ENCODE results near the gene TM9SF1.

TM9SF1 gene

DNA sequence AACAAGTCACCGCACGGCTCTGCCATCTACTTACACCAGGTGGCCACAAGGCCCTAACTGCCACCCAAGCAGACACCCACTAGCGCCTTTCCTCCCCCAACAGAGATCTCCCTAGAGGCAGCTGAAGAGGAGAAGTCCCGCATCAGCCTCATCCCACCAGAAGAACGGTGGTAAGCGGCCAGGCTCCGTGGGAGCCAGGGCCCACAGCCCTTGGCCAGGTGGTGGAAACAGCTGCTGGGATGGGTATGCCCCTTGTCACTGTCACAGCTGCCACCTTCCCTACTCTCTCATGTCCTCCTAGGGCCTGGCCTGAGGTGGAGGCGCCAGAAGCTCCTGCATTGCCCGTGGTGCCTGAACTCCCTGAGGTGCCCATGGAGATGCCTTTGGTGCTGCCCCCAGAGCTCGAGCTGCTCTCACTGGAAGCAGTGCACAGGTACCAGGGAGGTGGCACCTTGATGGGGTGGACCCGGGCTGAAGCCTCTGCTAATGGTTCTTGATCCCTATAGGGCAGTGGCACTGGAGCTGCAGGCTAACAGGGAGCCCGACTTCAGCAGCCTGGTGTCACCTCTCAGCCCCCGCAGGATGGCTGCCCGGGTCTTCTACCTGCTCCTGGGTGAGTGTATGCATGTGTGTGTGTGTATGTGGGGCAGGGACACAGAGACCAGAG lies 15.8 kb downstream of the TM9SF1 start:
- DNase-seq (ENCODE audit: low read depth in 2 of 2, low spot score in 1 of 2): no peak

DNA sequence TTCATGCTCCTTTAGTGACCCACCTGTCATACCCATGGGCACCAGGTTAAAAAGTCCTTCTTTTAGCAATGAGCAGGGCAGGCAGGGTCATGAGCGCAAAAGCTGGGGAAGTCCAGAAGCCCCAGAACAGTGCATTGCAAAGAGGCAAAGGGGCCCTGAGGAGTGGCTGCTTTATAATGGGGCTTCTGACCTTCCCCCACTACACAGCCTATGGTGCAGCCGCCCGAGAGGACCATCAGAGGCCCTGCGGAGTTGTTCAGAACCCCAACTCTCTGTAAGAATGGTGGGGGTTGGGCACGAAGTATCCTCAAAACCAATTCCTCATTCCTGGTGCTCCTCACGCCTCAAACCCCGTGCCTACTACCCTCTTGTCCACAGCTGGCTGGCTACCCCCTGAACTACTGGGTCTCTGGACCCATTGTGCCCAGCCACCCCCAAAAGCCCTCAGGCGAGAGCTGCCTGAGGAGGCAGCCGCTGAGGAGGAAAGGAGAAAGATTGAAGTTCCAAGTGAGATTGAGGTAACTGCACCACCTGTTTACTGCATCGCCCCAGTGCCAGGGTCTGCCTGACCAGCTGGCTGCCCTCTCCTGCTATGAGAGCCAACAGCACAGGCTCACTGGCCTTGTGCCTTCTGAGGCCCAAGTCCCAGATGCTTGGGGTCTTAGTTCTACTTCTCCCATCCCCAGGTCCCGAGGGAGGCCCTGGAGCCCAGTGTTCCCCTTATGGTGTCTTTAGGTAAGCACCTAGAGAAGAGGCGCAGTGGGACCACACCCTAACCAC lies 16.7 kb downstream of the TM9SF1 start:
- DNase-seq (ENCODE audit: low read depth in 2 of 2, low spot score in 1 of 2): no peak

DNA sequence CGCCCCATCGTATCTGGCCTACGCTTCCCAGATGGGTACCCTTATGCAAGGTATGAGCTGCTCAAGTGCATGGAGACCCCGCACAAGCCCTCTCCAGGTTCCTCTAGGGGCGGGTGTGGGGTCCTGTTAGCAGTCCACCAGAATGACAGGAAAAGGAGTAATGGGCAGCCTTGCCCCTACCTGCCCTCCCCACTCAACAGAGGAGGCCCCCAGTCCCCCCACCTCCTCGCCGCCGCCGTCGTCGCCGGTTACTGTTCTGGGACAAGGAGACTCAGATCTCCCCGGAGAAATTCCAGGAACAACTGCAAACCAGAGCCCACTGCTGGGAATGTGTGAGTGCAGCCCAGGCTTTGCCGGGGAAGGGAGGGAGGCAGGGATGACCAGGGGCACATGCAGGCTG lies 17.4 kb downstream of the TM9SF1 start:
- DNase-seq (ENCODE audit: low read depth in 2 of 2, low spot score in 1 of 2): no peak

GRCh38 chr14:24177041-24177825 lies 18.0 kb downstream of the TM9SF1 start:
- no peak for DNase-seq (ENCODE audit: low read depth in 2 of 2, low spot score in 1 of 2)

GRCh38 chr14:24176599-24176998 lies 18.6 kb downstream of the TM9SF1 start:
- no peak for DNase-seq (ENCODE audit: low read depth in 2 of 2, low spot score in 1 of 2)

- no peak for DNase-seq (ENCODE audit: low read depth in 2 of 2, low spot score in 1 of 2)
These were observed 22.4 kb downstream of the TM9SF1 start for GRCh38 chr14:24172871-24173281.

DNA sequence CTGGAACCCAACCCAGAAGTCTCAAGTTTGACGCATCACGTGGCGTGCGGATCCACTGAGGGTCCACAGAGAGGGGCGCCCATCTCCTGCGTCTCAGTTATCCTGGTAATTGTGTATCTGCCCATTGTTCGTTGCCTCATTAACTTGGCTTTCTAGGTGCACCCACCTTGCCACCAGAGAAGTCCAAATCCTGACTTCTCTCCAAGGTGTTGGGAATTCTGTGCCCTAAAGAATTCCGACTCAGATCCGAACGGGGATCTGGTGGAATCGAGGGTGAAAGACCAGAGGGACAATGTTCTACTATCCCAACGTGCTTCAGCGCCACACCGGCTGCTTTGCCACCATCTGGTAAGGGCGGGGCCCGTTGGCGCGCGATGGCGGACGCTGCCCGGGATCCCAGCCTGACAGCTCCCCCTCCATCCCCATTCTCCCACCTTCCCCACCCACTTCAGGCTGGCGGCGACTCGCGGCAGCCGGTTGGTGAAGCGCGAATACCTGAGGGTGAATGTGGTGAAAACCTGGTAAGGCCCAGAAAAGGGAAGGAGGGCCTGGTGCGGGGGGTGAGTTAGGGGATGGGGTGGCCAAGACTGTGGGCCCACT lies 22.9 kb downstream of the TM9SF1 start:
- no peak for DNase-seq (ENCODE audit: low read depth in 2 of 2, low spot score in 1 of 2)

GRCh38 chr14:24171422-24172260 lies 23.6 kb downstream of the TM9SF1 start, which contains the start of gene REC8:
Gene REC8 (plus strand): TSS chr14:24172080. CDS start chr14:24172553, 473 bp downstream.
- DNase-seq (ENCODE audit: low read depth in 2 of 2, low spot score in 1 of 2): peak; percentile 42 to 59

GRCh38 chr14:24167469-24168114 lies 27.6 kb downstream of the TM9SF1 start:
- DNase-seq (ENCODE audit: low read depth in 2 of 2, low spot score in 1 of 2): no peak

GRCh38 chr14:24165785-24166184 lies 29.5 kb downstream of the TM9SF1 start:
- DNase-seq (ENCODE audit: low read depth in 2 of 2, low spot score in 1 of 2): no peak

- DNase-seq (ENCODE audit: low read depth in 2 of 2, low spot score in 1 of 2): no peak
These were observed 30.7 kb downstream of the TM9SF1 start for GRCh38 chr14:24164518-24164991.

- DNase-seq (ENCODE audit: low read depth in 2 of 2, low spot score in 1 of 2): no peak
These were observed 33.1 kb downstream of the TM9SF1 start for GRCh38 chr14:24162093-24162492.

DNA sequence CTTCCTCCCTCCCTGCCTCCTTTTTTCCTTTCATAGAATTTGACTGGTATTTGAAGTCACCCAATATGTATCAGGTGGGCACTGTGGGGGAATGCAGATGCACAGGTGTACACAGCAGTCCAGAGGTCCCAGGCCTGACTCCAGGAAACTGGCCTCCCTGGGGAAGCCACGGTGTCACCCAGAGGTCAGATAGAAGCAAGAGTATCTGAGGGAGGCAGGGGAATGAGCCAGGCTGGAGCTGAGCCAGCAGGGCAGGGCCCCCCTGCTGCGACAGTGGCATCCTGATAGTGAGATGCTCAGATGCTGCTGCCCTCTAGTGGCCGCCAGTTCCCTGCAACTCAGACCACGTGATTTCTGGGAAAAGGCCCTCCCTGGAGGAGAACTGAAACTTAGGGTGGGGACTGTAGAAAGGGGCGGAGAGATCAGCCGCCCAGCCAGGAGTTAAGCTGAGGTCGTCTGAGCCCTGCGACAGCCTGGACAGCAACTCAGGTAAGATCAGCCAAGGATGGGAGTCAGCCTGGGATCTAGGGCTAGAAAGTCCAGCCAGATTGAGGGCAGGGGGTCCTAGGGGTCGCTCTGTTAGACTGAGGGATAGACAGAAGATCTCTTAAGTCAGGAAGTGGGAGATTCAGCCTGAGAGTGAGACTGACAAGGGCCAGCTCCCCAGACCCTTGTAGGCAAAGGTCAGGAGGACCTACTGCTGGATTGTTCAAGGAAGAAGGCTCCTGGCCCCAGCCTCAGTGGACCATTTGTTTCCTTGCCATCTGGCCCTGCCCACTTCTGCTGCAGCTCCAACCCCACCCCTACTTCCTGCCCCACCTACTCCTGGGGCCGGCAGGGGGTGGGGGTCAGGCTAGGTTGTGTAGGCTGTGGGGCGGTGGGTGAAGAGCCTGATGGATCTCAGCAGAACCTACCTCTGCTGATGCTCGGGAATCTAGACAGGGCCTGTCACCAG lies 34.1 kb downstream of the TM9SF1 start, which contains the start of gene IRF9:
IRF9 (plus strand) TSS at position 416 of the 955 bp plus-strand sequence. CDS start 880 bp downstream, outside the sequence.
- peak; percentile 98 to 99 for DNase-seq (ENCODE audit: low read depth in 2 of 2, low spot score in 1 of 2)

DNA sequence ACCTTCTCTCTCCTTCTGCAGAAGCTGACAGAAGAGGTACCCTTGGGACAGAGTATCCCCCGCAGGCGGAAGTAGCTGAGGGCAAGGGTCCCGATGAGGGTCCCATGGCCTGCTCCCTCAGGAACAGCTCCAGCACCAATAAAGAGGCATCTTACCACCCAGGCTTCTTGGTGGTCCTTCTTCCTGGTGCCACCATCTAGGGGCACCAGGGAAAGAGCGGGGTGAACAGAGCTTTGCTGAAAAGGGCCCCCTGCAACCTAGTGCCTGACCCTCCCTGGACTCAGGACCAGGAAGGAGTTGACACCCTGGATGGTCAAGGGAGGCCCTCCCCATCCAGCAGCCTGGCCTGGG lies 34.8 kb downstream of the TM9SF1 start:
- DNase-seq (ENCODE audit: low read depth in 2 of 2, low spot score in 1 of 2): no peak

- DNase-seq (ENCODE audit: low read depth in 2 of 2, low spot score in 1 of 2): no peak
These were observed 35.3 kb downstream of the TM9SF1 start for GRCh38 chr14:24159777-24160498.

DNA sequence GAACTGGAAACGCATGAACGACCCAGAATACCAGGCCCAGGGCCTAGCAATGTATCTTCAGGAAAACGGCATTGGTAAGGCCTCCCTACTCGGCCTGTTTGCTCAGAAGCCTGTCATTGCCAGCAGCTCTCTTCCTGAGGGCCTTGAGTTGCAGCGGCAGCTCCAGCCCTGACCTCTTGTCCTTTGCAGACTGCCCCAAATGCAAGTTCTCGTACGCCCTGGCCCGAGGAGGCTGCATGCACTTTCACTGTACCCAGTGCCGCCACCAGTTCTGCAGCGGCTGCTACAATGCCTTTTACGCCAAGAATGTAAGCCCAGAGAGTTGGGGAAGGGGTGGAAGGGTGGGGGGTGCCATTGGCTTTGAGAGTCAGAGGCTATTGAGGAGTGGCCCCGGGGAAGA lies 37.9 kb downstream of the TM9SF1 start:
- no peak for DNase-seq (ENCODE audit: low read depth in 2 of 2, low spot score in 1 of 2)

DNA sequence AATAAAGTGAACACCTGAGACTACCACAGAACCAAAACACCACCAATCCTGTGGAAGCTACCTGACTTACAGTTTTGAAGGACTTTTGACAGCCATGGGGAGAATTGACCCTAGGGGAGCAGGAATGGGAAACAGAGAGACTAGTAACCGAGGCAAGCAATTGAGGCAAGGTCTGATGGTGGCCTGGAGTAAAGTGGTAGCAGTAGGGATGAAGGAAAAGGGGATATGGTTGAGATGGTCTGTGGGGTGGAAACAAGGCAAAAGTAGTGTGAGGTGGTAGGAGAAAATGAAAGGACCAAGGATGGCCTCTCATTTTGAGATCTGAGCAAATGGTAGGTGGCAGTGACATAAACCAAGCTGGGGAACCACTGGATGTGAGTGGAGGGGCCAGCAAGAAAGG lies 38.4 kb downstream of the TM9SF1 start:
- DNase-seq (ENCODE audit: low read depth in 2 of 2, low spot score in 1 of 2): no peak

- DNase-seq (ENCODE audit: low read depth in 2 of 2, low spot score in 1 of 2): no peak
These were observed 40.1 kb downstream of the TM9SF1 start for GRCh38 chr14:24155100-24155499.
